Esophagus muscularis mucosa (tissue), 3 donors: ENCODE results near the gene ANKRD34C.

ENCODE experiments used
- POLR2A ChIP-seq: fragments of 450-650 bp; IDR thresholded peaks from one replicate; pipeline ENCODE4 v1.6.1; 2017; ENCODE audit warnings: antibody characterized with exemption, moderate library complexity, mild to moderate bottlenecking, low read depth
- TF ChIP-seq, protein P1 (sequence below), 3 experiments: fragments of 200-600 bp in 2 of 3; fragments of 450-650 bp in 1 of 3; sonication (generic) in 2 of 3; IDR thresholded peaks; one replicate each; pipeline ENCODE4 v1.5.1; 2017 to 2019; ENCODE audit warnings: antibody characterized with exemption in 3 of 3, mild to moderate bottlenecking in 2 of 3, moderate library complexity in 1 of 3

DNA sequence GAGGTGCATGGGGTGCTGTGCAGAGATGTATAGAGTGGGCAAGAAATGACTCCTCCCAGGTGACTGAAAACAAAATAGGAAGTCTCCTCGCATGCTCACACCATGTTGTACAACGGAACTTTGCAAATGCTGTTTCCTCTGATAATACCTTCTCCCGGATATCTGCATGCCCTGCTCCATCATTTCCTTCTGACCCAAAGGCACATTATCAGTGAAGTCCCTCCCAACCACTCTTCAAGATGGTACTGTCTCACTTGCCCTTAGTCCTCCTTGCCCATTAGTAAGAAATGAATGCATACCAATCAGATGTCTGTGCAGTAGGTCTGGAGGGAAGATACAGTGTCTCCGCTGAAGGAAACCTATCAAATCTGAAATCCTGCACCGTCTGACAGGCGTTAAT lies 40.4 kb downstream of the ANKRD34C start:
- TF ChIP-seq, protein P1, sequence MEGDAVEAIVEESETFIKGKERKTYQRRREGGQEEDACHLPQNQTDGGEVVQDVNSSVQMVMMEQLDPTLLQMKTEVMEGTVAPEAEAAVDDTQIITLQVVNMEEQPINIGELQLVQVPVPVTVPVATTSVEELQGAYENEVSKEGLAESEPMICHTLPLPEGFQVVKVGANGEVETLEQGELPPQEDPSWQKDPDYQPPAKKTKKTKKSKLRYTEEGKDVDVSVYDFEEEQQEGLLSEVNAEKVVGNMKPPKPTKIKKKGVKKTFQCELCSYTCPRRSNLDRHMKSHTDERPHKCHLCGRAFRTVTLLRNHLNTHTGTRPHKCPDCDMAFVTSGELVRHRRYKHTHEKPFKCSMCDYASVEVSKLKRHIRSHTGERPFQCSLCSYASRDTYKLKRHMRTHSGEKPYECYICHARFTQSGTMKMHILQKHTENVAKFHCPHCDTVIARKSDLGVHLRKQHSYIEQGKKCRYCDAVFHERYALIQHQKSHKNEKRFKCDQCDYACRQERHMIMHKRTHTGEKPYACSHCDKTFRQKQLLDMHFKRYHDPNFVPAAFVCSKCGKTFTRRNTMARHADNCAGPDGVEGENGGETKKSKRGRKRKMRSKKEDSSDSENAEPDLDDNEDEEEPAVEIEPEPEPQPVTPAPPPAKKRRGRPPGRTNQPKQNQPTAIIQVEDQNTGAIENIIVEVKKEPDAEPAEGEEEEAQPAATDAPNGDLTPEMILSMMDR (IDR thresholded peaks at IDR 0.05), result no peak
- TF ChIP-seq POLR2A, result no peak
